ENCODE results near the gene CCDC92. TPM values are rescaled to one million over a fixed set of nuclear protein-coding genes. Genes with fewer than 3 reads are reported as not detected.

CCDC92 gene, protein sequence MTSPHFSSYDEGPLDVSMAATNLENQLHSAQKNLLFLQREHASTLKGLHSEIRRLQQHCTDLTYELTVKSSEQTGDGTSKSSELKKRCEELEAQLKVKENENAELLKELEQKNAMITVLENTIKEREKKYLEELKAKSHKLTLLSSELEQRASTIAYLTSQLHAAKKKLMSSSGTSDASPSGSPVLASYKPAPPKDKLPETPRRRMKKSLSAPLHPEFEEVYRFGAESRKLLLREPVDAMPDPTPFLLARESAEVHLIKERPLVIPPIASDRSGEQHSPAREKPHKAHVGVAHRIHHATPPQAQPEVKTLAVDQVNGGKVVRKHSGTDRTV
- total RNA-seq = 22.9 and 30.9 TPM in 2 replicates

GRCh38 chr12:123972457-123973401 is at the start of gene CCDC92, which contains the start of gene ZNF664:
Gene CCDC92, minus strand, starts transcription at chr12:123972831. Its CDS starts 28,526 bp downstream, at chr12:123944305.
Gene ZNF664, plus strand, starts transcription at chr12:123973215. Its CDS starts 38,930 bp downstream, at chr12:124012145.
- no peak for DNase-seq (ENCODE audit: extremely low read depth, low read depth, low spot score)

GRCh38 chr12:124022161-124022560 is 49.5 kb upstream of the CCDC92 start:
- DNase-seq (ENCODE audit: extremely low read depth, low read depth, low spot score) = no peak

DNA sequence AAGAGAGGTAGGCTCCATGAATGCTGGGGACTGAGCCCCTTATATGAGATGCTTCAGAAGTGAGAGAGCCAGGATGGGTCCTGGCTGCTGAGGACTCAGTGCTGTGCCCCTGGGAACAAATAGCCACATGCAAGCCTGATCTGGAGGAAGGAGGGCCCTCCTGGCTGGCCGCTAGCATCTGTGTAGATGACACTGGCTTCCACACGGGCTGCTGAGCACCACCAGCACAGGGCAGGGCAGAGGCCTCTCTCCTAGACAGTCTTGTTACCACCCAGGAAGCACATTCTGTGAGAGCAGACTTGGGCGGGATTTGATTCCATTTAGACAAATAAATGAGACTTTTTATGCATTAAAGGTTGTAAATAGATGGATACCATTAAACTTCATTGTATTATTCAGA is 48.4 kb upstream of the CCDC92 start:
- no peak for DNase-seq (ENCODE audit: extremely low read depth, low read depth, low spot score)

DNA sequence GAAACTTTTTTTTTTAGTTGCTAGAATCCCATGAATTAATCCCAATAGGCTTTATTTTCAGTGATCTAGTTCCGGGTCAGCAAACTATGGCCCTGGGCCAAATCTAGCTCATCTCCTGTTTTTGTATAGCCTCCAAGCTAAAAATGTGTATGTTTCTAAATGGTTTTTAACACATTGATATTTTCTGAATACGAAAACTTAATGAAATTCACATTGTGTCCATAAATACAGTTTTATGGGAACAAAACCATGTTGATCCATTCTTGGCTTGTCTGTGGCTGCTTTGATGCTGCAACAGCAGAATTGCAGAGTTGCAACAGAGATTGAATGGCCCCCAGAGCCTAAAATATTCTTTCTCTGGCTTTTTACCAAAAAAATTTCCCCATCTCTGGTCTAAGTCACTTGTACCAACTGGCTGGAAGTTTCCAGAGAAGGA is 47.9 kb upstream of the CCDC92 start:
- DNase-seq (ENCODE audit: extremely low read depth, low read depth, low spot score) = no peak

DNA sequence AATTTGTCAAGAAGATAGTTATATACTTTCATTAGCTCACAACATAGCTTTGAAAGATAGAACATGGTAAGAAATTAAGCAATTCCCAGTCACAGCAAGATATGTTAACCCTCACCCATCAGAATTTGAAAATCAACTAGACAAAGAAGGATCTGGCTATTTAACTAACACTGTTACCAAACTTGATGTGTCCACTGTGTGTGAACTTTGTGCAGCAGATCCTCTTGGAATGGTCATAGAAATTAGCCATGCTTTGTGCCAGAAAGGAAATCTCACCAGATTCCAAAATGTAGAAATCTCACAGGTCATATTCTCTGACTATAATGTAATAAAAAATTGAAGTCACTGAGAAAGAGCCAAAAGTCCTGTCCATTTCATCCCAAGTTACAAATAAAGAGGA is 46.5 kb upstream of the CCDC92 start:
- DNase-seq (ENCODE audit: extremely low read depth, low read depth, low spot score) = no peak

GRCh38 chr12:124018539-124018938 is 45.9 kb upstream of the CCDC92 start:
- no peak for DNase-seq (ENCODE audit: extremely low read depth, low read depth, low spot score)

DNA sequence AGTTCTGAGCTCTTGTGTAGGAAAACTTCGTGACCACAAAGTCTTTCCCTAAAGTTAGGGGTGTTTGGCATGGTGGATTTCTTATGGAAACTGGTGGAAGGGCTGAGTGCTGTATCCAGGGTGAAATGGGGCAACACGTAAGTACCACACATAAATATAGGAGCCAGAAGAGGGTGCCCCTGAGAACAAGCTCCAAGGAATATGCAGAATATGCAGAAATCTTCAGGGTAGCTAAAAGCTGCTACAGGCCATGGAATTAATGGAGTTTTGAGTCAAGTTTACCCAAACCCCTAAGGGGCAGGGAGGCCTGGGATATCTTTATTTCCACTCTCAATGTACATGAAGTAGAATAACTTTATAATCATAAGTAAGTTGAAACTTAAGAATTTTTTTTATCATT is 44.4 kb upstream of the CCDC92 start:
- DNase-seq (ENCODE audit: extremely low read depth, low read depth, low spot score) = no peak

GRCh38 chr12:124015494-124016461 is 43.1 kb upstream of the CCDC92 start:
- DNase-seq (ENCODE audit: extremely low read depth, low read depth, low spot score) = no peak

- DNase-seq (ENCODE audit: extremely low read depth, low read depth, low spot score) = no peak
These were observed 40.4 kb upstream of the CCDC92 start for GRCh38 chr12:124013073-124013472.

DNA sequence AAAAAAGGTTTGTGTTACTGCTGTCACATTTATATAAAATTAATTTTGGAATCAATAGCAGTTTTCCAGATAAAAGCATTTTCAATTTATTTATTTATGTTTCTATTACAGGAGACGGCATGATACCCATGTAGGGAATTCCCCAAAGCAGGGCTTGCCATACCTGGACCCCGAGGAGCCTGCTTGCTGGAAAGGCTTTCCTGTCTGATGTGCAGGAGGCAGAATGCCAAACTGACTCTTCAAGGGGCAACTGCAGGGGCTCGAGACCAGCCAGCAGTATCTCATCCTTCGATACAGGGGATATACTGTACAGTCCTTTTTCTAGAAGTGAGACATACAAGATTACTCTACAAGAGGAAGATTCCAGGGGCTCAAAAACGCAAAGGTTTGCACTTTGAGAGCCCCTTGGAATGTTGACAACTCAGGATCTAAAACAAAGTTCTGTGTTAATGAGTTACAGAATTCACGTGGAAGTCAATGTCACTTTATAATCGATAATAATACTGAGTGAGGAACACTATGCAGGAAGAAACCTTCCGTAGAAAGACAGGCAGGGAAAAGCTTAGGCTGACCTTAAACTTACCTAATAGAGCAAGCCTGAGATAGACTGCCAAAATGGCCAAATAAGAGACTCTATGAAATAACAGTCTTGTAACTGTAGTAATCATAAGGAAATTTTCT is 38.9 kb upstream of the CCDC92 start:
- DNase-seq (ENCODE audit: extremely low read depth, low read depth, low spot score) = no peak

DNA sequence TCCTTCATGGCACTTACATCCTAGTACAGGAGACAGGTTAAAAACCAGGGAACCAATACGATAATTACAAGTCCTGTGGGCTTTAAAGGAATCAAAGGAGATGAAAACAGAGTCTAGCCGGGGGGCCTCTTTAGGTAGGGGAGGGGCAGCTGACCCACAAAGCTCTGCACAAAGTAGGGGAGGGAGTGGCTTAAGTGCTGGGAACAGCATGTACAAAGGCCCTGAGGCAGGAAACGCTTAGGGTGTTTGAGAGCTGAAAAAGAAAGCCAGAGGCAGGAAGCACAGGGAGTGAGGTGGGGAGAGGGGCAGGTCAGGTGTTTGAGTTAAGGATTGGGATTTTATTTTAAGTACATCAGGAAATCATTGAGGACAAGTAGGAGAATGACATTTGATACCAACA is 38.1 kb upstream of the CCDC92 start:
- DNase-seq (ENCODE audit: extremely low read depth, low read depth, low spot score) = no peak

GRCh38 chr12:124009781-124010180 is 37.1 kb upstream of the CCDC92 start:
- DNase-seq (ENCODE audit: extremely low read depth, low read depth, low spot score) = no peak

DNA sequence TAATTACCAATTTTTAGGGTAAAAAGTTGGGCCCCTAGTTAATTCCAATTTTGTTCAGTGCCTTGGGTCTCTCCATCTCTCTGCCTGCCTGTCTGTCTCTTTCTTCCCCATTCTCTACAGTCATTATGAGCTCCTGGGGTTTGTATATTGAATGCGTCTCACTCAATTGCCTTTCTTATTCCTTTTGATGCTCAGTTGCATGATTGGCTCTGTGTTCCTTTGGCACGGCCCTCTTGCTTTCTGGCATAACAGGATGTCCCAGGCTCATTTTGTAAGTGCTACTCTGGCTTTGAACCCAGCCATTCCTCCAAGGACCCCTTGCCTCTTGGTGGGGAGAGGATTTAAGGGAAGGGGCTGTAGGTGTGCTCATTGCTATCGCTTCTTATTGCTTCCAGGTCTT is 36.0 kb upstream of the CCDC92 start:
- no peak for DNase-seq (ENCODE audit: extremely low read depth, low read depth, low spot score)

GRCh38 chr12:124007826-124008570 is 35.4 kb upstream of the CCDC92 start:
- DNase-seq (ENCODE audit: extremely low read depth, low read depth, low spot score) = no peak

DNA sequence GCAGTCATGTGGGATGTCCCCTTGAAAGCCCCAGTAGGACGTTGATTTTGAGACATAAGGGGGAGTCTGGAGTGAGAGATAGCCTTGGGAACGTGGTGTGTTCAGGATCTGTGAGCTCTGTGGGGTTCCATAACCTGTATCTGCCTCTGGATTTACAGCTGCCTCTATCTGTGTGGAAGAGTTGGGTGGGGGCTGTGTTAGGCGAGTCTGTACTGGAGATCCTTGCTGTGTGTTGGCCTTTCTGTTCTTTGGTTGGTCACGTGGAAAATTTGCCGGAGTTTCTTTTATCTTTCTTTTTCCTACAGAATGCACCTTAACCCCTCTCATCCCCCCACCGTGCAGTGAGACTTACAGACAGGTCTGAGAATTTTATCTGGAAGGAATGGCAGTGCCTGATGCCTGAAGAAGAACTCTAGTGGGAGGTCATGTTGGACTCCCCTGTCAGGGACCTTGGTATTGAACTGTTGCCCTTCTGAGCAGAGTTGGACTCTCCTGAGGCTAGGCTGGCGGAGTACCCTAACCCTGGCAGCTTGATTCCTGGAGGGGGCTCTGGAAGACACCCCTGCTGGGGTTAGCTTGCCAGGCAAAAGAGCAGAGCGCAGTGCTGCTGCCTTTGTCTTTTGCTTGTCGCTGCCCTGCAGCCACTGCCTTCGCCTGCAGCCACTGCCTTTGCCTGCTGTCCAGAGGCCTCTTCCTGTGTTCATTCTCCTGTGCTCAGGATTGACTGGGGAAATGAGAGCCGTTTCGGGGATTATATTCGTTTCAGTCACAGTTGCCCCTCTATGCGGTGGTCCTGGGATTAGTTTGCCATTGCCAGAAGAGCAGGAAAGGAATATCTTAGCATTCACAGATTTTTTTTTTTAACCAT is 34.4 kb upstream of the CCDC92 start:
- no peak for DNase-seq (ENCODE audit: extremely low read depth, low read depth, low spot score)

DNA sequence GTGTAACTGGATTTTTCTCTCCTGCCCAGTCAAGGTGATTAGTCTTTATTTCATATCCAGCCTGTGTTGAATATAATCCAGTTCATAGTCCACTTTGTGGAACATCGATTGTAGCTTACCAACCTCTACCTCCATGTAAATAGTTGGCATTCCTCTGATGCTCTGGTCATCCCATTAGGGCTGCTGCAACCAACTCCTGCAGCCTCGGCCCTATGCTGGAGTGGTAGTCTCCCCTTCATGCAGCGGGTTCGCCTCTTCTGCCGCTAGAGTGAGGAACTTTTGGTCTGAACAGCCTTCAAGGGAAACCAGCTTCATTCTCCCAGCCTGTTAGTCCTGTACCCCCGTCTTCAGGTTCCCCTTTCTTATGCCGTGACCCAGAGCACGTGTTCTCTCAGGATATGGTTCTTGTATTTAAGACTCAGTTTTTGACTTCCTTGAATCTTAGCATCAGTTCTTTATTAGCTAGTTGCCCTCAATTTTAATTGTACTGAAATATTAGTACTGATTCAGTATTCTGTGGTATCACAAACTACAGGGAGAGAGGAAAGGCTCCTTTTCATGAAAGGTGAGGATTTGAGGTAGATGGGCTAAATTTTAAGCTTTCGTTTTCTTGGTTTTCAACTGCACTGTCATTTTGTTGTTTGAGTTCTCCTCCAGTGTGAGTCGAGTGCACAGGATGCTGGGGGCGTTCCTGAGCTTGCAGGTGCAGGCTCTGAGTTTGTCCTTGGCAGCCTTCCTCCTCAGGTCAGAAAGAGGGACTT is 33.6 kb upstream of the CCDC92 start:
- DNase-seq (ENCODE audit: extremely low read depth, low read depth, low spot score) = no peak

- no peak for DNase-seq (ENCODE audit: extremely low read depth, low read depth, low spot score)
These were observed 31.7 kb upstream of the CCDC92 start for GRCh38 chr12:124004233-124004875.

All from glomerular endothelial cell (primary cell).